Upper lobe of left lung (tissue), 4 donors: Measurements from ENCODE around the gene NUDT13.

Experiments
- CTCF ChIP-seq, 6 experiments: fragments of 450-650 bp in 4 of 6; fragments of 200-600 bp in 2 of 6; sonication (generic) in 2 of 6; IDR thresholded peaks; one replicate each; pipeline ENCODE4 v1.5.1; 2016 to 2019; ENCODE audit warnings: antibody characterized with exemption in 6 of 6
- POLR2AphosphoS5 ChIP-seq, 2 donors: sonication (generic); formaldehyde crosslinking; IDR thresholded peaks; one replicate each; pipeline ENCODE4 v1.5.1; 2017; ENCODE audit warnings: antibody characterized with exemption in 2 of 2

- TF ChIP-seq CTCF (IDR thresholded peaks at IDR 0.05): no peak
- no peak for TF ChIP-seq POLR2AphosphoS5 (IDR thresholded peaks at IDR 0.05)
Measured at GRCh38 chr10:73088304-73088703, 22.0 kb upstream of the NUDT13 start.
